Right forelimb (tissue), 1 donor: ENCODE results near the gene B4GALNT4.

ENCODE experiments used
- DNase-seq: peaks from one replicate; pipeline ENCODE4 v3.0.0-alpha.2; 2018

B4GALNT4 gene

GRCh38 chr11:426851-427250, 57.6 kb downstream of the B4GALNT4 start:
- DNase-seq: no peak

DNA sequence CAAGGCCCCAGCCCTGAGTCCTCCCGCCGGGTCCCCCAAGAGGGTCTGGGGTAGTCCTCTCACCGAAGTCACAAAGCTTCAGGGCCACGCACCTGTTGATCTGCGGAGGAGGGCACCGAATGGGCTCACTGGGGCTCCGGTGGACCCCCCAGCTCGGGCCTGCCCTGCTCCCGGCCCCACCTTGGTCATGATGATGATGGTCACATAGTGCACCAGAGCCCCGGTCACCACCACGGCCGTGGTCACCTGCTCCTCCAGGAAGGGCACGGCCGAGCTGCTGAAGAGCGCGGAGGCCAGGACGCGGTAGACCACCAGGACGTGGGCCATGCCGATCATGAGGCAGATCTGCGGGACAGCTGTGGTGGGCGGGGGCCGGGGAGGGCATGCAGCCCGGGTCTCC, 59.0 kb downstream of the B4GALNT4 start:
- no peak for DNase-seq

- no peak for DNase-seq
These were observed 60.1 kb downstream of the B4GALNT4 start for GRCh38 chr11:429391-429790.

- no peak for DNase-seq
These were observed 60.7 kb downstream of the B4GALNT4 start for GRCh38 chr11:429931-430456.
